HEK293 (cell line): Measurements from ENCODE around the gene MAPRE3.

Experiments used
- IKZF3 ChIP-seq: fragments of 450-650 bp; IDR thresholded peaks from 2 replicates; pipeline ENCODE4 v1.5.0; 2018; ENCODE audit warnings: missing biosample characterization, mild to moderate bottlenecking, missing genetic modification characterization, moderate library complexity
- KLF9 ChIP-seq: fragments of 450-650 bp; formaldehyde crosslinking; IDR thresholded peaks from 2 replicates; pipeline ENCODE4 v1.5.1; 2016; ENCODE audit warnings: missing biosample characterization, missing genetic modification characterization, low read depth
- PATZ1 ChIP-seq: fragments of 450-650 bp; formaldehyde crosslinking; IDR thresholded peaks from 2 replicates; pipeline ENCODE4 v1.5.1; 2016; ENCODE audit warnings: missing biosample characterization, missing genetic modification characterization
- PRDM4 ChIP-seq: fragments of 450-650 bp; formaldehyde crosslinking; IDR thresholded peaks from 2 replicates; pipeline ENCODE4 v1.5.1; 2017; ENCODE audit warnings: missing biosample characterization, missing genetic modification characterization
- PRDM6 ChIP-seq: fragments of 450-650 bp; formaldehyde crosslinking; IDR thresholded peaks from 2 replicates; pipeline ENCODE4 v1.5.1; 2017; ENCODE audit warnings: missing biosample characterization, missing genetic modification characterization
- SETDB1 ChIP-seq: IDR thresholded peaks from one replicate; pipeline ENCODE4 v1.6.1; 2017; ENCODE audit warnings: mild to moderate bottlenecking, low read length, moderate library complexity, mixed read lengths; ENCODE audit not compliant: insufficient read length
- WT1 ChIP-seq: fragments of 450-650 bp; formaldehyde crosslinking; IDR thresholded peaks from 2 replicates; pipeline ENCODE4 v1.5.1; 2016; ENCODE audit warnings: missing biosample characterization, missing genetic modification characterization
- YY2 ChIP-seq: fragments of 450-650 bp; formaldehyde crosslinking; IDR thresholded peaks from 2 replicates; pipeline ENCODE4 v1.5.1; 2016; ENCODE audit warnings: missing biosample characterization, missing genetic modification characterization
- ZNF10 ChIP-seq: fragments of 450-650 bp; formaldehyde crosslinking; IDR thresholded peaks from 2 replicates; pipeline ENCODE4 v1.5.1; 2017; ENCODE audit warnings: missing biosample characterization, missing genetic modification characterization
- ZNF112 ChIP-seq: fragments of 450-650 bp; formaldehyde crosslinking; IDR thresholded peaks from 2 replicates; pipeline ENCODE4 v1.5.0; 2017; ENCODE audit warnings: missing biosample characterization, missing genetic modification characterization
- ZNF174 ChIP-seq: fragments of 450-650 bp; formaldehyde crosslinking; IDR thresholded peaks from 2 replicates; pipeline ENCODE4 v1.5.0; 2017; ENCODE audit warnings: missing biosample characterization, mild to moderate bottlenecking, missing genetic modification characterization
- ZNF214 ChIP-seq: fragments of 450-650 bp; formaldehyde crosslinking; IDR thresholded peaks from 2 replicates; pipeline ENCODE4 v1.5.1; 2017; ENCODE audit warnings: missing biosample characterization, mild to moderate bottlenecking, missing genetic modification characterization, borderline replicate concordance
- ZNF335 ChIP-seq: fragments of 450-650 bp; formaldehyde crosslinking; conservative IDR thresholded peaks from 2 replicates; pipeline ENCODE4 v1.5.1; 2016; ENCODE audit warnings: missing biosample characterization, missing genetic modification characterization
- ZNF529 ChIP-seq: fragments of 450-650 bp; formaldehyde crosslinking; IDR thresholded peaks from 2 replicates; pipeline ENCODE4 v1.5.1; 2017; ENCODE audit warnings: missing genetic modification characterization, missing biosample characterization; ENCODE audit not compliant: insufficient replicate concordance
- ZNF560 ChIP-seq: fragments of 450-650 bp; formaldehyde crosslinking; IDR thresholded peaks from 2 replicates; pipeline ENCODE4 v1.5.1; 2017; ENCODE audit warnings: missing biosample characterization, missing genetic modification characterization, borderline replicate concordance
- ZNF561 ChIP-seq: fragments of 450-650 bp; IDR thresholded peaks from 2 replicates; pipeline ENCODE4 v1.5.1; 2018; ENCODE audit warnings: missing biosample characterization, missing genetic modification characterization, borderline replicate concordance
- ZNF600 ChIP-seq: fragments of 450-650 bp; formaldehyde crosslinking; IDR thresholded peaks from 2 replicates; pipeline ENCODE4 v1.5.1; 2016; ENCODE audit warnings: missing biosample characterization, missing genetic modification characterization
- ZNF707 ChIP-seq: fragments of 450-650 bp; formaldehyde crosslinking; IDR thresholded peaks from 2 replicates; pipeline ENCODE4 v1.5.1; 2016; ENCODE audit warnings: missing biosample characterization, missing genetic modification characterization
- ZNF837 ChIP-seq: fragments of 450-650 bp; formaldehyde crosslinking; IDR thresholded peaks from 2 replicates; pipeline ENCODE4 v1.5.1; 2016; ENCODE audit warnings: missing biosample characterization, missing genetic modification characterization
- ZSCAN18 ChIP-seq: fragments of 450-650 bp; formaldehyde crosslinking; IDR thresholded peaks from 2 replicates; pipeline ENCODE4 v1.5.1; 2016; ENCODE audit warnings: missing biosample characterization, missing genetic modification characterization
- TF ChIP-seq, protein P1 (sequence below): fragments of 450-650 bp; IDR thresholded peaks from 2 replicates; pipeline ENCODE4 v1.5.1; 2018; ENCODE audit warnings: missing biosample characterization, mild to moderate bottlenecking, missing genetic modification characterization
- TF ChIP-seq, protein P2 (sequence below): fragments of 450-650 bp; formaldehyde crosslinking; IDR thresholded peaks from 2 replicates; pipeline ENCODE4 v1.5.0; 2017; ENCODE audit warnings: missing biosample characterization, missing genetic modification characterization, borderline replicate concordance
- TF ChIP-seq, protein P3 (sequence below): fragments of 450-650 bp; formaldehyde crosslinking; IDR thresholded peaks from 2 replicates; pipeline ENCODE4 v1.5.1; 2016; ENCODE audit warnings: missing biosample characterization, missing genetic modification characterization

The MAPRE3 gene

GRCh38 chr2:26971911-26972786, 1.7 kb downstream of the MAPRE3 start (continued):
- TF ChIP-seq ZNF335 (tag by site-specific recombination) (no peak; the same call in 1 of the 2 replicates), ZNF600 (tag by site-specific recombination) (peak; percentile 36; the same call in 1 of the 2 replicates), PRDM6 (tag by site-specific recombination) (0 out of 2 replicates have a peak, but pooled peaks have one; percentile 32), ZNF837 (tag by site-specific recombination) (no peak), ZNF10 (tag by site-specific recombination) (no peak), ZNF561 (tag by site-specific recombination) (no peak), ZNF174 (no peak), PATZ1 (tag by site-specific recombination) (no peak), ZNF112 (tag by site-specific recombination) (no peak), WT1 (tag by site-specific recombination) (no peak), IKZF3 (tag by site-specific recombination) (no peak), KLF9 (tag by site-specific recombination) (no peak), YY2 (tag by site-specific recombination) (no peak), ZNF707 (no peak), PRDM4 (peak; percentile 32), ZNF214 (tag by site-specific recombination) (no peak), ZNF529 (tag by site-specific recombination) (no peak), ZNF560 (tag by site-specific recombination) (no peak), SETDB1 (no peak), ZSCAN18 (tag by site-specific recombination) (no peak)
- TF ChIP-seq, protein P1, sequence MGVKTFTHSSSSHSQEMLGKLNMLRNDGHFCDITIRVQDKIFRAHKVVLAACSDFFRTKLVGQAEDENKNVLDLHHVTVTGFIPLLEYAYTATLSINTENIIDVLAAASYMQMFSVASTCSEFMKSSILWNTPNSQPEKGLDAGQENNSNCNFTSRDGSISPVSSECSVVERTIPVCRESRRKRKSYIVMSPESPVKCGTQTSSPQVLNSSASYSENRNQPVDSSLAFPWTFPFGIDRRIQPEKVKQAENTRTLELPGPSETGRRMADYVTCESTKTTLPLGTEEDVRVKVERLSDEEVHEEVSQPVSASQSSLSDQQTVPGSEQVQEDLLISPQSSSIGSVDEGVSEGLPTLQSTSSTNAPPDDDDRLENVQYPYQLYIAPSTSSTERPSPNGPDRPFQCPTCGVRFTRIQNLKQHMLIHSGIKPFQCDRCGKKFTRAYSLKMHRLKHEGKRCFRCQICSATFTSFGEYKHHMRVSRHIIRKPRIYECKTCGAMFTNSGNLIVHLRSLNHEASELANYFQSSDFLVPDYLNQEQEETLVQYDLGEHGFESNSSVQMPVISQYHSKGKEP (tag by site-specific recombination): no peak
- TF ChIP-seq, protein P2, sequence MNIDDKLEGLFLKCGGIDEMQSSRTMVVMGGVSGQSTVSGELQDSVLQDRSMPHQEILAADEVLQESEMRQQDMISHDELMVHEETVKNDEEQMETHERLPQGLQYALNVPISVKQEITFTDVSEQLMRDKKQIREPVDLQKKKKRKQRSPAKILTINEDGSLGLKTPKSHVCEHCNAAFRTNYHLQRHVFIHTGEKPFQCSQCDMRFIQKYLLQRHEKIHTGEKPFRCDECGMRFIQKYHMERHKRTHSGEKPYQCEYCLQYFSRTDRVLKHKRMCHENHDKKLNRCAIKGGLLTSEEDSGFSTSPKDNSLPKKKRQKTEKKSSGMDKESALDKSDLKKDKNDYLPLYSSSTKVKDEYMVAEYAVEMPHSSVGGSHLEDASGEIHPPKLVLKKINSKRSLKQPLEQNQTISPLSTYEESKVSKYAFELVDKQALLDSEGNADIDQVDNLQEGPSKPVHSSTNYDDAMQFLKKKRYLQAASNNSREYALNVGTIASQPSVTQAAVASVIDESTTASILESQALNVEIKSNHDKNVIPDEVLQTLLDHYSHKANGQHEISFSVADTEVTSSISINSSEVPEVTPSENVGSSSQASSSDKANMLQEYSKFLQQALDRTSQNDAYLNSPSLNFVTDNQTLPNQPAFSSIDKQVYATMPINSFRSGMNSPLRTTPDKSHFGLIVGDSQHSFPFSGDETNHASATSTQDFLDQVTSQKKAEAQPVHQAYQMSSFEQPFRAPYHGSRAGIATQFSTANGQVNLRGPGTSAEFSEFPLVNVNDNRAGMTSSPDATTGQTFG: no peak
- TF ChIP-seq, protein P3, sequence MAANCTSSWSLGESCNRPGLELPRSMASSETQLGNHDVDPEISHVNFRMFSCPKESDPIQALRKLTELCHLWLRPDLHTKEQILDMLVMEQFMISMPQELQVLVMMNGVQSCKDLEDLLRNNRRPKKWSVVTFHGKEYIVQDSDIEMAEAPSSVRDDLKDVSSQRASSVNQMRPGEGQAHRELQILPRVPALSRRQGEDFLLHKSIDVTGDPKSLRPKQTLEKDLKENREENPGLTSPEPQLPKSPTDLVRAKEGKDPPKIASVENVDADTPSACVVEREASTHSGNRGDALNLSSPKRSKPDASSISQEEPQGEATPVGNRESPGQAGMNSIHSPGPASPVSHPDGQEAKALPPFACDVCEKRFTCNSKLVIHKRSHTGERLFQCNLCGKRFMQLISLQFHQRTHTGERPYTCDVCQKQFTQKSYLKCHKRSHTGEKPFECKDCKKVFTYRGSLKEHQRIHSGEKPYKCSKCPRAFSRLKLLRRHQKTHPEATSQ: no peak
